Purkinje cell (primary cell): ENCODE results near the gene AMPH. TPM values are rescaled to one million over a fixed set of nuclear protein-coding genes. Genes with fewer than 3 reads are reported as not detected.

Source experiments
- polyA plus RNA-seq: library from polyadenylated mRNA; unstranded; fragments of >200 nt; fragmentation: Nextera tagmentation; gene quantifications from 2 replicates; pipeline ENCODE4 v1.2.1, GENCODE V29; 2014

The AMPH gene
- polyA plus RNA-seq, result 24.0 and 32.8 TPM in 2 replicates

DNA sequence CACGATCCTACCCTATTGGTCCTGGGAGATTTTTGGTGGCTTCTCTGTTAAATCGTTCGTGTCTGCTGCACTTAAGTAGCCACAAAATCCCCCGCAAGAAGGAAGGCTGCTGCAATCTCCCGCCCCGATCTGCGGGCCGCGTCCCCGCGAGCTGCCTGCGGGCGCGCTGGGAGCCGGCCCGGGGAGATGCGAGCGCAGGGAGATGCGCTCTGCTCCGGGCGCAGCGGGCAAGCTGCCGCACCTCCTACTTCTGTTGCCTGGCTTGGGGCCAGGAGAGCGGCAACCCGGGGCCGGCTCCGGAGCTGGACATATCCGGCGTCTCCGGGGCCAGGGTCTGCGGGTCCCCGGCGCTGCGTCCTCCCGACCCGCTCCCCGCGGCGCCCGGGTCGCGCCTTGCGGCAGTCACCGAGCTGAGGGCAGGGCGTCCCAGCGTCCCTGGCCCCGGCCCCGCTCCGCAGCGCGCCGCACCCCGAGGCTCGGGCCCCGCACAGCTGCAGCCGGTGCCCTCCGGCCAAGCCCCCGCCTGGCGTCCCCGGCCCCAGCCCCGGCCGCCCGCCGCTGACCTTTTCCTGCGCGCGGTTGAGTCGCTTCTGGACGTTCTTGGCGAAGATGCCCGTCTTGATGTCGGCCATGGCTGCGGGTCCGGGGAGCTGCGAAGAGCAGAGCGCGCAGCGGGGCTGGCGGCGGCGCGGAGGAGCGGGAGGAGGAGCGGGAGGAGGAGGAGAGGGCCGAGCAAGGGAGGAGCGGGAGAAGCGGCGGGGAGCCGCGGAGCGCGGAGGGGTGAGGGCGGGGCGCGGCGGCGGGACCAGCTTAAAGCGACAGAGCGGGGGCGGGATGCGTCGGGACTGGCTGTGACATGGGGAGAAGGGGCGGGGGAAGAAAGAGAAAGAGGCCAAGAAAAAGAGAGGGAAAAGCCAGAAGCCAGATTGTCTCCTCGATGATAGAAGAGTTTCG is at the start of gene AMPH:
AMPH (minus strand) TSS at position 654 of the 954 bp plus-strand sequence; CDS start at position 632, 22 bp downstream.

